H1 (cell line): ENCODE results near the gene ADGRA3. TPM values are rescaled to one million over a fixed set of nuclear protein-coding genes. Genes with fewer than 3 reads are reported as not detected.

Experiments used
- CTCF ChIA-PET: fragments of 300-600 bp; sonication (Branson Sonifier 250); formaldehyde crosslinking; loops from one replicate; lab custom pipeline; 2021; ENCODE audit not compliant: partially characterized antibody; lab: Charles Lee
- POLR2A ChIA-PET: fragments of 300-600 bp; sonication (Branson Sonifier 250); formaldehyde crosslinking; loops from one replicate; lab custom pipeline; 2021; ENCODE audit warnings: inconsistent platforms; ENCODE audit not compliant: partially characterized antibody; lab: Charles Lee
- DNase-seq, 2 experiments: peaks; one replicate each; pipeline versions ENCODE4 v3.0.0 to v3.0.0-alpha.2; 2010 to 2022; ENCODE audit warnings: low spot score in 2 of 2, low read depth in 1 of 2, mixed read lengths in 1 of 2
- FAIRE-seq: peaks from 2 replicates; lab custom pipeline; 2011; peaks lifted over from hg19 to GRCh38; lab: Jason Lieb, UNC
- H2AFZ ChIP-seq: 2 replicates; pipeline ENCODE4 v1.8.1; 2012; ENCODE audit warnings: low read length, inconsistent platforms
- H2AK5ac ChIP-seq: 2 replicates; pipeline ENCODE4 v1.6.1; 2013; ENCODE audit warnings: low read depth, low read length
- H2BK120ac ChIP-seq: replicated peaks from 2 replicates; pipeline ENCODE3; 2013; ENCODE audit warnings: low read depth, low read length, inconsistent platforms
- H2BK12ac ChIP-seq: 2 replicates; pipeline ENCODE4 v1.6.1; 2013; ENCODE audit warnings: low read depth, low read length
- H2BK15ac ChIP-seq: 2 replicates; pipeline ENCODE4 v1.6.1; 2013; ENCODE audit warnings: low read length
- H2BK20ac ChIP-seq: 2 replicates; pipeline ENCODE4 v1.6.1; 2013; ENCODE audit warnings: low read length
- H2BK5ac ChIP-seq: 2 replicates; pipeline ENCODE4 v1.6.1; 2013; ENCODE audit warnings: low read depth, low read length
- H3K14ac ChIP-seq: 2 replicates; pipeline ENCODE4 v1.6.1; 2013; ENCODE audit warnings: inconsistent platforms; ENCODE audit not compliant: insufficient read length
- H3K18ac ChIP-seq: 2 replicates; pipeline ENCODE4 v1.6.1; 2013; ENCODE audit warnings: low read length; ENCODE audit errors: extremely low read depth
- H3K23ac ChIP-seq: 2 replicates; pipeline ENCODE4 v1.6.1; 2013; ENCODE audit warnings: inconsistent platforms; ENCODE audit not compliant: insufficient read length
- H3K23me2 ChIP-seq: 2 replicates; pipeline ENCODE4 v1.6.1; 2013; ENCODE audit warnings: low read depth, low read length
- H3K27ac ChIP-seq: 2 replicates; pipeline ENCODE4 v1.6.1; 2011; ENCODE audit warnings: low read depth, low read length, inconsistent platforms
- H3K27me3 ChIP-seq, 4 experiments: replicated peaks in 1 of 4; 1 replicate in 1 of 4; 2 replicates in 3 of 4; pipeline versions ENCODE4 v1.6.1 to v1.8.1; 2011 to 2013; ENCODE audit warnings: low read length in 3 of 4, mild to moderate bottlenecking in 3 of 4, inconsistent platforms in 2 of 4, mixed read lengths in 2 of 4, moderate library complexity in 1 of 4; ENCODE audit not compliant: control insufficient read depth in 3 of 4, insufficient read depth in 3 of 4; ENCODE audit errors: extremely low read depth in 1 of 4
- H3K36me3 ChIP-seq, 4 experiments: 2 replicates each; pipeline versions ENCODE4 v1.6.1 to v1.8.1; 2011 to 2013; ENCODE audit warnings: mild to moderate bottlenecking in 4 of 4, low read length in 3 of 4, moderate library complexity in 2 of 4, control low read depth in 1 of 4, inconsistent platforms in 1 of 4; ENCODE audit not compliant: insufficient read depth in 4 of 4, control insufficient read depth in 2 of 4
- H3K4ac ChIP-seq: replicated peaks from 2 replicates; pipeline ENCODE3; 2013; ENCODE audit warnings: low read length, low read depth, mixed read lengths, inconsistent platforms; ENCODE audit not compliant: insufficient read length
- H3K4me1 ChIP-seq, 4 experiments: replicated peaks in 1 of 4; 1 replicate in 1 of 4; 2 replicates in 3 of 4; pipeline versions ENCODE4 v1.6.1 to v1.8.1; 2011 to 2013; ENCODE audit warnings: low read length in 3 of 4, inconsistent platforms in 2 of 4, mixed read lengths in 1 of 4; ENCODE audit not compliant: insufficient read depth in 4 of 4, control insufficient read depth in 3 of 4
- H3K4me2 ChIP-seq, 2 experiments: 2 replicates each; pipeline versions ENCODE4 v1.6.1 to v1.8.1; 2011 to 2013; ENCODE audit warnings: low read depth in 2 of 2, low read length in 2 of 2, control low read depth in 1 of 2, inconsistent platforms in 1 of 2, mild to moderate bottlenecking in 1 of 2; ENCODE audit not compliant: insufficient read depth in 1 of 2
- H3K4me3 ChIP-seq, 4 experiments: fragments of 200-600, 300-600 bp in 1 of 4; sonication (generic), shearing (Covaris generic), sonication (Bioruptor Twin) in 1 of 4; 2 replicates each; pipeline versions ENCODE4 v1.5.1 to v1.8.1; 2011 to 2016; ENCODE audit warnings: low read length in 4 of 4, low read depth in 3 of 4, control low read depth in 2 of 4, inconsistent platforms in 2 of 4, mild to moderate bottlenecking in 2 of 4, mixed read lengths in 1 of 4, moderate library complexity in 1 of 4; ENCODE audit not compliant: insufficient read depth in 2 of 4; ENCODE audit errors: extremely low read depth in 1 of 4
- H3K56ac ChIP-seq: replicated peaks from 2 replicates; pipeline ENCODE3; 2013; ENCODE audit warnings: low read depth, mild to moderate bottlenecking, mixed read lengths, low read length, inconsistent platforms; ENCODE audit not compliant: insufficient read length
- H3K79me1 ChIP-seq: 2 replicates; pipeline ENCODE4 v1.6.1; 2013; ENCODE audit warnings: low read depth, low read length, control low read depth
- H3K79me2 ChIP-seq, 2 experiments: 2 replicates each; pipeline versions ENCODE4 v1.6.1 to v1.8.1; 2012 to 2013; ENCODE audit warnings: low read length in 2 of 2, mild to moderate bottlenecking in 2 of 2, inconsistent platforms in 1 of 2; ENCODE audit not compliant: insufficient read depth in 2 of 2, control insufficient read depth in 1 of 2
- H3K9ac ChIP-seq, 4 experiments: replicated peaks in 1 of 4; 1 replicate in 1 of 4; 2 replicates in 3 of 4; pipeline versions ENCODE4 v1.6.1 to v1.8.1; 2011 to 2013; ENCODE audit warnings: low read depth in 3 of 4, low read length in 3 of 4, control low read depth in 2 of 4, mild to moderate bottlenecking in 2 of 4, moderate library complexity in 2 of 4, inconsistent platforms in 1 of 4; ENCODE audit errors: extremely low read depth in 1 of 4
- H3K9me3 ChIP-seq, 2 experiments: 2 replicates each; pipeline versions ENCODE4 v1.6.1 to v1.8.1; 2012 to 2013; ENCODE audit warnings: mild to moderate bottlenecking in 2 of 2, moderate library complexity in 2 of 2, control low read depth in 1 of 2, inconsistent platforms in 1 of 2, low read depth in 1 of 2, low read length in 1 of 2, mixed read lengths in 1 of 2; ENCODE audit not compliant: insufficient read depth in 2 of 2
- H4K20me1 ChIP-seq, 2 experiments: replicated peaks in 1 of 2; 2 replicates each; pipeline versions ENCODE3 to v1.8.1; 2011 to 2013; ENCODE audit warnings: inconsistent platforms in 2 of 2, low read length in 2 of 2, mild to moderate bottlenecking in 1 of 2; ENCODE audit not compliant: insufficient read depth in 2 of 2, control insufficient read depth in 1 of 2
- H4K5ac ChIP-seq: 2 replicates; pipeline ENCODE4 v1.6.1; 2013; ENCODE audit warnings: low read length, low read depth, mixed read lengths, inconsistent platforms; ENCODE audit not compliant: insufficient read length
- H4K8ac ChIP-seq: 2 replicates; pipeline ENCODE4 v1.8.0; 2013; ENCODE audit warnings: mild to moderate bottlenecking, moderate library complexity, low read length, inconsistent platforms; ENCODE audit not compliant: insufficient read depth; ENCODE audit errors: extremely low read depth
- H4K91ac ChIP-seq: replicated peaks from 2 replicates; pipeline ENCODE3; 2013; ENCODE audit warnings: low read length, mixed read lengths, inconsistent platforms; ENCODE audit not compliant: insufficient read length
- BCL11A ChIP-seq, 2 experiments: IDR thresholded peaks; one replicate each; pipeline ENCODE4 v1.6.1; 2011; ENCODE audit warnings: low read depth in 2 of 2, low read length in 2 of 2, mild to moderate bottlenecking in 2 of 2
- BRCA1 ChIP-seq: IDR thresholded peaks from 2 replicates; pipeline ENCODE4 v1.6.1; 2012; ENCODE audit warnings: low read depth, low read length, improper control_type of control experiment
- KDM1A ChIP-seq: fragments of 200-600, 300-600 bp; sonication (generic); IDR thresholded peaks from 2 replicates; pipeline ENCODE4 v1.7.1; 2016; ENCODE audit warnings: mild to moderate bottlenecking, low read length, borderline replicate concordance
- KDM4A ChIP-seq: IDR thresholded peaks from one replicate; pipeline ENCODE4 v1.7.1; 2012; ENCODE audit warnings: low read depth, mild to moderate bottlenecking, moderate library complexity, low read length, inconsistent platforms; ENCODE audit not compliant: severe bottlenecking
- NRF1 ChIP-seq: IDR thresholded peaks from 2 replicates; pipeline ENCODE4 v1.6.1; 2011; ENCODE audit warnings: mild to moderate bottlenecking, low read depth, low read length, improper control_type of control experiment
- POLR2AphosphoS5 ChIP-seq: IDR thresholded peaks from 2 replicates; pipeline ENCODE4 v1.6.1; 2011; ENCODE audit warnings: low read depth, low read length
- RBBP5 ChIP-seq: IDR thresholded peaks from 2 replicates; pipeline ENCODE4 v1.7.1; 2012; ENCODE audit warnings: low read depth, mild to moderate bottlenecking, inconsistent platforms, low read length, moderate library complexity, borderline replicate concordance
- RFX5 ChIP-seq: IDR thresholded peaks from 2 replicates; pipeline ENCODE4 v1.6.1; 2011; ENCODE audit warnings: low read depth, low read length, improper control_type of control experiment, borderline replicate concordance
- SP4 ChIP-seq: IDR thresholded peaks from 2 replicates; pipeline ENCODE4 v1.6.1; 2012; ENCODE audit warnings: low read length, inconsistent platforms
- TAF1 ChIP-seq: IDR thresholded peaks from 2 replicates; pipeline ENCODE4 v1.6.1; 2011; ENCODE audit warnings: mild to moderate bottlenecking, low read depth, low read length
- TAF7 ChIP-seq: optimal IDR thresholded peaks from 2 replicates; pipeline ENCODE3; 2011; ENCODE audit warnings: low read depth, mild to moderate bottlenecking, inconsistent platforms, low read length, moderate library complexity, borderline replicate concordance
- TCF12 ChIP-seq: IDR thresholded peaks from 2 replicates; pipeline ENCODE4 v1.6.1; 2011; ENCODE audit warnings: low read depth, mild to moderate bottlenecking, low read length
- TEAD4 ChIP-seq: IDR thresholded peaks from 2 replicates; pipeline ENCODE4 v1.6.1; 2012; ENCODE audit warnings: low read depth, low read length, inconsistent platforms, mixed read lengths
- polyA plus RNA-seq, 7 experiments: library from polyadenylated mRNA; depleted of rRNA in 3 of 7; stranded (reverse) in 5 of 7; unstranded in 2 of 7; fragments of >200 nt in 5 of 7; fragments of 200-250 nt in 2 of 7; gene quantifications; 1 replicate in 5 of 7; 2 replicates in 1 of 7; 4 replicates in 1 of 7; pipeline versions ENCODE4 v1.2.1 to v1.2.3, GENCODE V29; 2011 to 2013; ENCODE audit warnings: missing spikeins in 2 of 7, mixed read lengths in 2 of 7
- total RNA-seq: library from RNA; stranded (reverse); fragmentation: NEBNext Ultra II Directional; extraction: Animal tissue kit (Norgen Biotek cat#: 25700); gene quantifications from 2 replicates; pipeline ENCODE4 v1.2.1, GENCODE V29; 2021

ADGRA3 gene
- total and polyA plus RNA-seq, 2 of the 8 experiments (the other 6 are each of a cell fraction or from before 2014, with no cell fraction given), result 31.5 to 63.0 TPM

GRCh38 chr4:22407361-22407760 lies 108.5 kb downstream of the ADGRA3 start:
- Histone ChIP-seq H3K79me2 (no peaks in the 10 kb centered on the region; a peak in 1 of 4 replicates), H3K27me3 (no peaks in the 10 kb centered on the region), H3K4me3 (no peak overlapping the region), H3K56ac (no peak overlapping the region), H2BK12ac (no peak overlapping the region), H2AK5ac (no peak overlapping the region), H3K9ac (no peak overlapping the region), H3K79me1 (no peaks in the 10 kb centered on the region; the same call in 1 of the 2 replicates), H4K5ac (no peak overlapping the region), H4K91ac (no peak overlapping the region), H3K23me2 (no peaks in the 10 kb centered on the region), H4K8ac (no peak overlapping the region), H3K4ac (no peak overlapping the region), H2BK120ac (no peak overlapping the region), H3K9me3 (no peaks in the 10 kb centered on the region), H2BK5ac (no peak overlapping the region), H3K18ac (no peak overlapping the region), H2AFZ (no peak overlapping the region), H3K36me3 (peaks cover 0 to 19% (median 10%) of the 10 kb centered on the region in 4 experiments; a peak in 4 of 8 replicates), H3K14ac (no peak overlapping the region), H4K20me1 (no peaks in the 10 kb centered on the region), H3K4me1 (no peaks in the 10 kb centered on the region), H2BK15ac (no peak overlapping the region), H3K27ac (no peak overlapping the region), H2BK20ac (no peak overlapping the region), H3K23ac (no peak overlapping the region), H3K4me2 (no peak overlapping the region)
- ChIA-PET POLR2A (no interaction called here), CTCF (interaction anchor here (0.9 to 5.3 kb wide), 3 partner anchors 18 to 55 kb away, joined by 3 to 20 read pairs (median 3); no protein-coding TSS in a partner anchor)
- DNase-seq (no peak), FAIRE-seq (no peak)
- TF ChIP-seq NRF1 (no peak), KDM4A (no peak), RFX5 (no peak), TAF7 (no peak), BCL11A (IDR thresholded peaks at IDR 0.05; ENCODE audit: low read depth in 2 of 2, low read length in 2 of 2) (no peak), TEAD4 (no peak), SP4 (no peak), RBBP5 (no peak), KDM1A (no peak), POLR2AphosphoS5 (no peak), TCF12 (no peak), BRCA1 (no peak), TAF1 (no peak)
